Limb (tissue), 2 donors: ENCODE data around the gene SPTBN1.
"Not testable (repeated sequence)": the region's sequence is repeated elsewhere in the genome, so short reads cannot be mapped to it uniquely, and the experiment has no call there.

Experiments
- DNase-seq, 2 donors: peaks; one replicate each; pipeline ENCODE4 v3.0.0-alpha.2; 2016; ENCODE audit errors: extremely low spot score in 2 of 2

SPTBN1 gene

DNA sequence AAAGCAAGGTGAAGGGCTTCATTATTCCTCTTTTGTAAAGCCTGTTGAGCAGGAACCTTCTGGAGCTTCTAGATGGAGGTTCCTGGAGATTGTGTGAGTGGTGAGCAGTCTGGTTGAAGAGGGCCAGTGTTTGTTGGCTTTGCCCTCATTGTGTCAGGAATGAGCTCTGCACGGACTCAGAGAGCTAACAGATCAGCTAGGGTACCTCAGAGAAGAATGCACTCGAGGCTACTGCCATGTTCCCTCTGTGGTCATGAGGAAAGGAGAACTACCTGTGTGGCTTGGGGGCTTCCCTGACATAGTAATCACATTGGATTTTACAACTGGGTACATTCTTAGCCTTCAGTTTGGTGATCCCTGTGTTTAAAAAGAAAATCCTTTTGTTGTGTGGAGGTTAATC, 46.6 kb downstream of the SPTBN1 start:
- DNase-seq, result no peak

DNA sequence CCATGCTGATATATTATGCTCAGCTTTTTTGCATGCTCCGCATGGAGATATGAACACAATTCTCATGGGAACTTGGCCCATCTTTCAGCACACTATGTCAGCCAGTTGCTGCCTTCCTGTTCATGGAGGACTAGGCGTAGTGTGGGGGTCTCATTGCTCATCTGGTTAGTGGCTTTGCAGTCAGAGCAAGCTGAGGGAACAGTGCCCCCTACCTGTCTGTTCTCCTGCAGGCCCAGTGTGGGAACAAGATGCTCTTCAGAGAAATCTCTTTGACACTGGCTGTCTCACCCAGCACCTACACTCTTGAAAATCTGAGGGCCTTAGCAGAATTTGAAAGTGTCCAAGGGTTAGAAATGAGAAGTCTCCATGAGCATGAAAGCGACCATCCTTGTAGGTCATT, 47.1 kb downstream of the SPTBN1 start:
- peak in 1 of 2 donors; percentile 49 for DNase-seq

DNA sequence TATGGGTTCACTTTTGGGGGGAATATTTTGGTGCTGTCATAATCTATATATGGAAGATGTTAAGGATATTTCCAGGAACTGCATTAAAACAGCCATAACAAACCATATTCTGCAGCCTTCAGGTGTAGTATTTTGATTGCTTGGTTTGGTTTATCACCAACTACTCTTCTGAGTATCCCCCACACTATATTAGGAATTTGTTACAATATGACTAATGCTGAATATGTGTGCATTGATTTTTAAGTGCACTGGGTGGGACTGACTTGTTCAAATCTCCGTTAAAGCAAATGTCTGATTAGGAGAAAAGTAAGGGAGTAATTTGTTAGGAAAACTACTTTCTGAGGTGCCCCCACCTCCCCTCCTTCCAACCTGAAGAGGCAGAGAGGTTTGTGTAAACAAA, 47.7 kb downstream of the SPTBN1 start:
- DNase-seq, result no peak

DNA sequence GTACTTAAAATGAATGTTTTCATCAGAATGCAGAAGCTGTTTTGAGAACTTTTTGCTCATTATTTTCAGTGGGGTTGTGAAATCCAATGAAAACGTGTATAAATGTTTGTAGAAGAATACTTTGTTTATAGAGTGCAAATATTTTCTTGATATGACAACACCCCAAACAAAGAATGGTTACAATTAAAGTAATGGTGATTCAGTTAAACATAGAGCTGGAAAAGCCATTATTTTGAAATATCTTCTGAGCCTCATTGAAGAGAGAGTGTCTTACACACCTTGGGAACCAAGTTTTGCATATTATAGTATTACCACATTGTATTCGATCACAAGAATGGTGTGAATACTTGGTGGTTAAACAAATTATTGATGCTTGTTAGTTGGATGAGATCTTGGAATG, 48.7 kb downstream of the SPTBN1 start:
- no peak for DNase-seq

DNA sequence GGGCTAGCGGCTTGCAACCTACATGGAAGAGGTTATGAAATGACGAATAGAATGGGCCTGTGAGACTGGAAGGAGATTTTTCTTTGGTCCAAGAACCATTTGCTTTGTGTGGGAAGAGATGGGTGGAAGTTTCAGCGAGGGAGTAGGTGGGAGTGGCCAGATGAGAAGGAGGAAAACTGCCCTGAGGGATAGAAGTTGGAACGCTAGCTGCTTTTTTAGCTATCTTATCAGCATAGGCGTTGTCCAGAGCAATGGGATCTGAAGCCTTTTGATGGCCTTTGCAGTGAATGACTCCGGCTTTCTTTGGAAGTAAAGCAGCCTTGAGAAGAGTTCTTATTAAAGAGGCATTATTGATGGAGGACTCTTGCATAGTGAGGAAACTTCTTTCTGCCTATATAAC, 52.4 kb downstream of the SPTBN1 start:
- DNase-seq, result no peak

DNA sequence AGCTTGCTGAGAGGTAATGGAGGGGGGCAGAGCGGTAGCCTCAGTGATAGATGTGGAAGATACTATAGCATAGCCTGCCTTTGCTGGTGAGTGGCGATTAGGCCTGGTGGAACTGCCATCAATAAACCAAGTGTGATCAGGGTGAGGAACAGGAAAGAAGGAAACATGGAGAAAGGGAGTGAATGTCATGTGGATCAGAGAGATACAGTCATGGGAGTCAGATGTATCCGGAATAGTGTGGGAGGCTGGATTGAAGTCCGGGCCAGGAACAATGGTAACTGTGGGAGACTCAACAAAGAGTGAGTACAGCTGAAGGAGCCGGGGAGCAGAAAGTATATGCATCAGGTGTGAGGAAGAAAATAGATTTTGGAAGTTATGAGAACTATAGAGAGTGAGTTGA, 52.9 kb downstream of the SPTBN1 start:
- not testable (repeated sequence) for DNase-seq

DNA sequence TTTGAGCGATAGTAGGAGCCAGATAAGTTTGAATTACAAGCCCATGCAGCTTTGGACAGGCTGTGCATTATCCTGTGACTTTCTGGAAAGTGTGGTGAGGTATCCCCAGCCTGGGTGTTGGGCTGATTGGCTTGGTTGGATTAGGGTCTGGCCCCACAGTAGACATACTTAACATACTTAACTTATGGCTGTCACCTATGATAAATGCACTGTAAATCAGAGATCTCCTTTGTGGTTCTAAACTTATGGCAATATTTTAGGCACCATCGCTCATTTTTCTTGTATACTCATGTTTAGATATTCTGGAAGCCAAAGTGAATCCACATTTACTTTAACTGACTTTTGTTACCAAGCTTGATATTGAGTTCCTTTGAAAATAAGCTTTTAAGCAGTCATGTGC, 54.8 kb downstream of the SPTBN1 start:
- no peak for DNase-seq

DNA sequence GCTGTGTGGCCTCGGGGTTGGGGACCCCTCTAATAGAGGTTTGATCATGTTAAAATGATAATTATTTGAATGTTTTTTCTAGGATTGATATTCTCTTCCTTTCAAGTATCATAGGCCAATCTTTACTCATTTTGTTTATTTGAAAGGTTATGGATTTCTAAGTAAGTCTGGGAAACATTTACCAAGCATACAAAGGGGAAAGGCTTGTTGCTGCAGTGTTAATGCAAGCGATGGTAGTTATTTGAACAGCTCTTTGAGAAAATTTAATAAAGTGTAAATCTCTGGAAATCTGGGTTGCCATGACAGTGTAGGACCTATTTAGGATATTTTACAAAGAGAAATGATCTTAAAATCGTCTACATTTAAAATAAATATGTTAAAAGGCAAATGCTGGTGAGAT, 56.1 kb downstream of the SPTBN1 start:
- no peak for DNase-seq

DNA sequence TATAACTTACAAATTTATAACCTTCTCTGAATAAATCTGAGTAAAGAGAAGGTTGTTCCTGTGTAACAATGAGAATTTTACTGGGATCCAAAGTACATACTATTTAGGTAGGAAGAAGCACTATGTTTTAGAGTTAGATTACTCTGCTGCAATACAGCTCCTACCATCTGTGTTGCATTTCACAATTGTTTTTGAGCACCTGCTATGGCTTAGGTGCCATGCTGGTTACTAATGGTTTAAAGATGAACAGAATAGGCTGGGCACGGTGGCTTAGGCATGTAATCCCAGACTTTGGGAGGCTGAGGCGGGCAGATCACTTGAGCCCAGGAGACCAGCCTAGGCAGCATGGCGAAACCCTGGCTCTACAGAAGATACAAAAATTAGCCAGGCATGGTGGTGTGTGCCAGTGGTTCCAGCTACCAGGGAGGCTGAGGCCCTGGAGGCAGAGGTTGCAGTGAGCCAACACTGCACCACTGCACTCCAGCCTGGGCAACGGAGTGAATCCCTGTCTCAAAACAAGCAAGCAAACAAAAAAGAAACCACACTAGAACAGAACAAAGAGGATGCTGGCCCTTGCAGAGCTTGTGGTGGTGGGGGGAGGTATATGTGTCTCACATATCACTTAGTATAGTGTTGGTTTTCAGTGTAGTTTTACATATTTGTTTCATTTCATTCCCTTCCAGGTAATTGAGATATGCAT, 56.7 kb downstream of the SPTBN1 start:
- DNase-seq, result no peak

DNA sequence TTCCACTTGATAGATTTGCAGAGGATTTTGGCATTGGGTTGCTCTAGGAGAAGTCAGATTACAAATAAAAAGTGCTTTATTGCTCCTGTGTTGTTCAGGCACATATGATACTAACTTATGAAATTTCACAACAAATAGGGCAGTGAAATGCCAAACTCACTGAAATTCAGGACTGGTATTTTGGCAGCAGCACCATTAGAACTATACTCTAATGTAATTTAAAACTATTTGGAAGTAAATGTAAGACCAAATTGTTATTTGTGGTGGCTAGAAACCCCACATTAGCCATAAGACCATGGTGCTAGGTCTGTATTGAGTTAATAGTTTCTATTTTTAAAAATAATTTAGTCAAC, 57.2 kb downstream of the SPTBN1 start:
- DNase-seq, result no peak

DNA sequence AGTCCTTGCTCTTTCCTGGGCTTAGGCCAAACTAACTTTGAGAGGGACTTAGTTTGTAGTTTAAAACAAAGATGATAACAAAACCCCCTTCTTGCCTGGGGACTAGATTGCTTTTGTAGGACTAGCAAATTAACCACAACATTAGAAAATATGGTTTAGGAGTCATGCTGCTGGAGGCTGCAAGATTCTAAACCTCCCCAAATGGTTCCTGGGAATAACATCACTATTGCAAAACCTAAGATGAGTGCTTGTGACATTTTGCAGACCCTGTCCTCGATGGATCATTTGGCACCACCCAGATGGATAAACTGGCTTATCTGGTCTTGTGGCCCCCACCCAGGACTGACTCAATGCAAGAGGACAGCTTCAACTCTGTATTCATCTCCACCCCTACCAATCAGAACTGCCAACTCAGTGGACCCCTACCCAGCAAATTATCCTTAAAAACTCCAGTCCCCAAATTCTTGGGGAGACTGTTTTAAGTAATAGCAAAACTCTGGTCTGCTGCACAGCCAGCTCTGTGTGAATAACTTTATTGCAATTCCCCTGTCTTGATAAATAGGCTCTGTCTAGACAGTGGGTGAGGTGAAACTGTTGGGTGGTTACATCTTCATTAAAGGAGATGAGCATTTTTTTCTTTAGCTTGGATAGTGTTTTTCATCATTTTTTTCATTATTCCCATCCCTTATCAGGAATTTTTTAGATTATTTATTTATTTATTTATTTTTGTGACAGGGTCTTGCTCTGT, 58.9 kb downstream of the SPTBN1 start:
- DNase-seq, result no peak

DNA sequence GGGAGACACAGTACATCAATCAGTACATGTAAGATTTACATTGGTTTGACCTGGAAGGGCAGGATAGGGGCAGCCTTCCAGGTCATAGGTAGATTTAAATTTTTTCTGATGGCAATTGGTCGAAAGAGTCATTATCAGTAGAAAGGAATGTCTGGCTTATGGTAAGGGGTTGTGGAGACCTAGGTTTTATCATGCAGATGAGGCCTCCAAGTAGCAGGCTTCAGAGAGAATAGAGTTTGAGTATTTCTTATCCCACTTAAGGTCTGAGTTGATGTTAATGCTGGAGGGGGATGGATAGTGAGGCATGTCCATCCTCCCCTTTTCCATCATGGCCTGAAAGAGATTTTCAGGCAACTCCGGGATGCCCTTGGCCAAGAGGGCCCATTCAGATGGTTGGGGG, 60.7 kb downstream of the SPTBN1 start:
- DNase-seq, result no peak

DNA sequence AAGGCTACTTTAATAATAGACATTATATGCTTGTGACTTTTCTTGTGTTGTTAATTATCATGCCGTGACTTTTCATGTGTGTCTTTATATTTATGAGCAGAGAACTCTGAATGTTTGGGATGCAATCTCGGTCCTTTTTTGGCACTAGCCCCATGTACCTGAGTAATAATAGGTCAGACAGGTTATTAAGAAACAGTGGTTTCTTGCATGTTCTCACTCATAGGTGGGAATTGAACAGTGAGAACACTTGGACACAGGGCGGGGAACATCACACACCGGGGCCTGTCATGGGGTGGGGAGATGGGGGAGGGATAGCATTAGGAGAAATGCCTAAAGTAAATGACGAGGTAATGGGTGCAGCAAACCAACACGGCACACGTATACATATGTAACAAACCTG, 61.9 kb downstream of the SPTBN1 start:
- not testable (repeated sequence) for DNase-seq

DNA sequence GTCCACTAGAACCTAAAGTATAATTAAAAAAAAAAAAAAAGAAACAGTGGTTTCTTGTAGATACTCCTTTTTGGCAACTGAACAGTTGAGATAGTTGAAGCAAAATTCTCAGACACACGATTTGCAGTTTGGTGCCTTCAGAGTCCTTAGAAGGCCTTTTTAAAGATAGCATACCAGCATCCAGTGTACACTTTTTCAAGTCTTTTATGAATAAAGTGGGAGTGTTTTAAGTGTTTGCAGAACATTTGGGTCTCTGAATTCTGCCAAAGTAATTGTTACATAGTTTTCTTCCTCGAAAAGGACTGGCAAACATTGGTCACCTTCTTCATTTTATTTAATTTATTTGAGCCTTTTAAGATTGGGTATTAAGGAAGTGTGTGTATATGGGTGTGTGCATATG, 62.3 kb downstream of the SPTBN1 start:
- DNase-seq, result no peak

DNA sequence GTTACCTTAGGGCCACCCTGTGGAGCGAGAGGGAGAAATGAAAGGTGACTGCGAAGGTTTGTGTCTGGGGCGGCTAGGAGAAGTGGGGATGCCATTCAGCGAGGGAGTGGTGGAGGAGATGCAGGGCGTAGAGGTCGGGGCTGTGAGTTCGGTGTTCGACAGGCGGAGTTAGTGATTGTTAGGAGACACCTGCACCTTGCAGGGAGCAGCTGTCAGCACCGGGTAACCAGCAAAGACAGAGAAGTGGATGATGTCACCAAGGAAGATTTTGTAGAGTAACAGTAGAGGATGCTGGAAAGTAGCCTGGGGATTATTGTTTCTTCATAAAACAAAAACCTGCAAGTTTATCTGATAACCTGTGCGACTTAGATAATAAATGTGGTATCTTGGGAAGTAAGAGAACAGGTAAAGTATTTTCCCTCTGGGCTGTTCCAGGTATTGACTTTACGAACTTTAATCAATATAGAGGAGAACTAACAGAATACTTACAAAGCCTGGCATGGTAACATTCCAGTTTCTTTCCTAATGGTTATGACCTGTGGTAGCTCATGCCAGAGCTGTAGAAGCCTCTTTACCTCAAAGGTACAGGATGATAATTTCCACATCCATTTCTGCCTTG, 63.8 kb downstream of the SPTBN1 start:
- no peak for DNase-seq

DNA sequence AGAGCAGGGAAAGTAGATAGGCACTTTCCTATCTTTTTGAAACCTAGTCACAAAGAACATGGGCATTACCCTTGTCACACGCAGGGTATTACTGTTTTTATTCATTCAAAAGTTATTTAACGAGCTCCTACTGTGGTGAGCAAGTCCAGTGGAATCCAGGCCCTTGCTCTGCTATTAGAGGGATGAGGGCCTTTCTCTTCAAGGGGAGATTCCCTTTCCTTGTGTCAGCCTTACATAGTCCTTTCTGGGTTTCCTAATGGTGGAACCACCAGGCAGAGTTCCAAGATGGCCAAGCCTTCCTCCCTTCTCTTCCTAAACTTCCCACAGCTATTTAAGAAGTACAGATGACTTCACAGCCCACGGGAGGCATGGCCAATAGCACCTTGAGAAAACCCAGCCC, 64.6 kb downstream of the SPTBN1 start:
- no peak for DNase-seq

DNA sequence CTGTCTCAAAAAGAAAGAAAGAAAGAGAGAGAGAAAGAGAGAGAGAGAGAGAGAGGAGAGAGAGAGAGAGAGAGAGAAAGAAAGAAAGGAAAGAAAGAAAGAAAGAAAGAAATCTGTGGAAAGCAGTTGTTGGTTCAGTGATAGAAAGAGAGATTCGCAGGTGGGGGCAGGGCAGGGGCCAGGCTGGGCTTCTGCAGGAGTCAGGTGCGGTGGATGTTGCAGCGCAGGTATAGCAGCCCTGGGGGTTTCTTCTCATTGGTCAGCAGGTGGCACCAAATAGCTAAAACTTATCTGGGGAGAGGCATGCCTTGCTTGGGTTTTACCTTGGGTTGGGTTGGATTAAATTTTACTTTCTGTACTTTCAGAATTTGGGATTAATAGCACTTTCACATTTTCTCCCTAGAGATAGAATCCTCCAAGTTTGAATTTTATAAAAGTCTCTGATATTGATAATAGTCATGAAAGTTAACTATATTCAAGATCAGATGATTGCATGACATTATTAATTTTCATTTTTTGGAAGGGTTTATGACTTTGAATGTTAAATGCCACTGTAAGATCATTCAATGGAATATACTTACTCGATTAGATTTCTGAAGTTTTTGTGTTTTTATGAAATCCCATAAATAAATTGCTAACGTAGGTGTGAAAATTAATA, 66.6 kb downstream of the SPTBN1 start:
- no peak for DNase-seq

DNA sequence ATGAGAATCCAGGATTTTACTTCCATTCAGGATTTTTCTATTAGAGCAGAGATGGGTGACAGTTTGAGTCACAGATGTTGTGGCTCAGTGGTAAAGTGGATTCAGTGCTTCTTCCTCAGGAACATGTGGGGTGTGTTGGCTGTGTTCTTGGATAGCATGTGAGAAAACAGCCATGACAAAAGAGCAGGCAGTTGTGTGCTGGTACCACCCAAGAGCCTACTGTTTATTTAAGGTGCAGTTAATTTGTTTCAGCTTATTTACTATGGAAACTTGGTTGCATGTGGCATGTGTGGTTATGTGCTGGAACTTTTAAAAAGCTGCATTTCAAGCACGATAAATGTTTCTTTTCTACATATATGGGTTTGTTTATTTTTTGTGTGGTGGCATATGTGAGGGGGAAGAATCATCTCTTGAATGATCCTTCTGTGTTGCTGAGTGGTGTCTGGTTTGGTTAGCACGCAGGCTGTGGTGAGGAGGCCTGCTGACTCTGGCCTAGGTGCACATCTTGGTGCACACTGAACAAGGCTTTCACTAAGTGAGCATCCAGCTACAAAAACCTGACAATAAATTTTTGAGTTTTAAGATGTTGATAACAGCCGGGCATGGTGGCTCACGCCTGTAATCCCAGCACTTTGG, 67.3 kb downstream of the SPTBN1 start:
- no peak for DNase-seq

DNA sequence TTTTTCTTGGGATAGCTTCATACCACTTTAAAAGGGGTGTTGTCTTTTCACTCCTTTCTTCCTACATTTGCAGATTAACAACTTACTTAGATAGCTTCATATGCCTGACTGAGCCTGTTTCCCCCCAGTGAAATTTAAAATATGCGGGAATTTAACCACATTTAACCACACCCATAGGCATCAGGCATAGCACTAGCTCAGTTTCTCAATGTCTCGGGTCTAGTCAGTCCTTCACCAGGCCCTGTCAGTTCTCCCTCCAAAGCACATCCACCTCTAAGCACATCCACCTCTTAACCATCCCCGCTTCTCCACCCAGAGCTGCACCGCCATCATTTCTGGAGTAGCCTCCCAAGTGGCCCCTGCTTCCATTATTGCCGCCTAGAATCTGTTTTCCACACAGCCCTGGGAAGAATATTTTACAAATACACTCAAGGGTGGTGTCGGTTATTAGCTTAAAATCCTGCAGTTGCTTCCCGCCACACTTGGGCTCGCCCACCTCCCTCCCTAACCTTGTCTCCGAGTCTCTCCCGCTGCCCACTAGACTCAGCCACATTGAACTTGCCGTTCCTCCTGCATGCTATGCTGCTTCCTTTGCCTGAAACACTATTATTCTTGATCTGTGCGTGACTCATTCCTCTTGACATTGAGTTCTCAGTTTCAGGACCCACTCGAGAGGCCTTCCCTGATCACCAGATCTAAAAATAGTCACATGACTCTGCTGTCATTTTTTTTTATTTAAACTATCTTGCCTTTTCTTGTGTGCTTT, 68.3 kb downstream of the SPTBN1 start:
- no peak for DNase-seq

DNA sequence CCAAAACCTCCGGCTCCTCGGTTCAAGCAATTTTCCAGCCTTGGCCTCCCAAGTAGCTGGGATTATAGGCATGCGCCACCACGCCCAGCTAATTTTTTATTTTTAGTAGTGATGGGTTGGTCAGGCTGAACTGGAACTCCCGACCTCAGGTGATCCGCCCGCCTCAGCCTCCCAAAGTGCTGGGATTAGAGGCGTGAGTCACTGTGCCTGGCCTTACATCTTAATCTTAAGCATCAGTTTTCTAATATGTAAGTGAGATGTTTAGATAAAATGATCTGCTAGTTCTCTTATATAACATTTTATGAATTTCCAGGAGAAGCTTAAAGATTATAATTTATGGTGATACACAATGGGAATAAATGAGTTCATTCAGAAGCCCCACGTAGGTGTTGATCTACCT, 69.2 kb downstream of the SPTBN1 start:
- DNase-seq, result no peak

DNA sequence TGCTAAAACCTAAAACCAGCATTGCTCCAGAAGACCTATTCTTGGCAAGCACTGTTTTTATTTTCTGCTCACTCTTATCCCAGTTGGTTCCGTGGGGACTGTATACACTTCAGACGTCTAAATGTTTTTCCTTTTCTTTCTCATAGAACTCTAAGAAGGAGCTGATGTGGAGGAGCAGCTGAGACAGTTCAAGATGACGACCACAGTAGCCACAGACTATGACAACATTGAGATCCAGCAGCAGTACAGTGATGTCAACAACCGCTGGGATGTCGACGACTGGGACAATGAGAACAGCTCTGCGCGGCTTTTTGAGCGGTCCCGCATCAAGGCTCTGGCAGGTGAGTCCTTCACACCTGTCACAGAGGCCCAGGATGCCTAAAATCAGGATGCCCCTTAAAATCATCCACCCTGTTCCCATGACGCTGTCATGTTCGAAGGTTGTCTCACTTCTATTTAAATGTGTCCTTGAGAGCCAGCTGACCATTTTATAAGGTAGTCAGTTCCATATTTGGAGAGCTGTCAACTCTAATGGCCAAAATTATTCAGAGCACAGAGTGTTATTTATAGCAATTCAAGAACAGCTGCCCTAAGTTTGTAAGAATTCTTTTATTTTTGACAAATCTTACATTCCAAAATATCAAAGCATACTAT, 70.2 kb downstream of the SPTBN1 start:
- no peak for DNase-seq
